Thyroid gland (tissue), 4 donors: Measurements from ENCODE around the gene GRHL1. TPM values are rescaled to one million over a fixed set of nuclear protein-coding genes. Genes with fewer than 3 reads are reported as not detected.

Source experiments
- DNase-seq, 2 donors: peaks; one replicate each; pipeline ENCODE4 v3.0.0-alpha.2; 2019
- H3K27ac ChIP-seq, 3 donors: fragments of 200-600 bp; sonication (generic); 1 replicate in 2 of 3; 2 replicates in 1 of 3; pipeline ENCODE4 v1.5.1; 2016 to 2019; ENCODE audit warnings: mild to moderate bottlenecking in 1 of 3, moderate library complexity in 1 of 3
- H3K27me3 ChIP-seq: fragments of 200-600 bp; sonication (generic); one replicate; pipeline ENCODE4 v1.5.1; 2019
- H3K36me3 ChIP-seq, 2 donors: fragments of 200-600 bp; sonication (generic); one replicate each; pipeline ENCODE4 v1.5.1; 2016 to 2019
- H3K4me1 ChIP-seq, 2 donors: fragments of 200-600 bp; sonication (generic); one replicate each; pipeline ENCODE4 v1.5.1; 2017 to 2019
- H3K4me3 ChIP-seq, 3 donors: fragments of 200-600 bp; sonication (generic); replicated peaks in 1 of 3; 1 replicate in 2 of 3; 2 replicates in 1 of 3; pipeline ENCODE4 v1.5.1; 2016; ENCODE audit warnings: mild to moderate bottlenecking in 1 of 3
- H3K9me3 ChIP-seq: fragments of 200-600 bp; sonication (generic); one replicate; pipeline ENCODE4 v1.5.1; 2017
- POLR2A ChIP-seq, 2 donors: fragments of 450-650 bp; IDR thresholded peaks; one replicate each; pipeline ENCODE4 v1.6.1; 2017; ENCODE audit warnings: antibody characterized with exemption in 2 of 2, mild to moderate bottlenecking in 2 of 2, moderate library complexity in 1 of 2
- WGBS, 2 donors: methylation state at CpG; one replicate each; pipeline ENCODE4 v1.1.5; 2017; 5-methylcytosine and 5-hydroxymethylcytosine counted together
- intact Hi-C: fragments of 100-400 bp; cut with DNase I; formaldehyde crosslinking; loops from one replicate; pipeline ENCODE4 v1.15.1; 2023
- total RNA-seq, 4 donors: library from RNA; depleted of rRNA; stranded (reverse); fragments of >200 nt; gene quantifications; one replicate each; pipeline ENCODE4 v1.2.3, GENCODE V29; 2016
- TF ChIP-seq, protein P1 (sequence below), 6 experiments: fragments of 200-600 bp in 3 of 6; fragments of 450-650 bp in 3 of 6; sonication (generic) in 3 of 6; IDR thresholded peaks; one replicate each; pipeline ENCODE4 v1.5.1; 2016 to 2019; ENCODE audit warnings: antibody characterized with exemption in 6 of 6, mild to moderate bottlenecking in 2 of 6, inconsistent platforms in 1 of 6, moderate library complexity in 1 of 6

Gene GRHL1
- total RNA-seq, 4 donors from 2014 or later = 6.2 to 12.1 (median 8.2) TPM

GRCh38 chr2:10048501-10049171 is 97.1 kb downstream of the GRHL1 start:
- Histone ChIP-seq H3K4me3 (no peak overlapping the region), H3K4me1 (peaks cover 7 to 36% of the 10 kb centered on the region in 2 donors), H3K9me3 (no peaks in the 10 kb centered on the region), H3K36me3 (peaks cover 29 to 40% of the 10 kb centered on the region in 2 donors), H3K27ac (peak overlapping the region in 1 of 3 donors; percentile 24), H3K27me3 (no peaks in the 10 kb centered on the region)
- TF ChIP-seq, protein P1, sequence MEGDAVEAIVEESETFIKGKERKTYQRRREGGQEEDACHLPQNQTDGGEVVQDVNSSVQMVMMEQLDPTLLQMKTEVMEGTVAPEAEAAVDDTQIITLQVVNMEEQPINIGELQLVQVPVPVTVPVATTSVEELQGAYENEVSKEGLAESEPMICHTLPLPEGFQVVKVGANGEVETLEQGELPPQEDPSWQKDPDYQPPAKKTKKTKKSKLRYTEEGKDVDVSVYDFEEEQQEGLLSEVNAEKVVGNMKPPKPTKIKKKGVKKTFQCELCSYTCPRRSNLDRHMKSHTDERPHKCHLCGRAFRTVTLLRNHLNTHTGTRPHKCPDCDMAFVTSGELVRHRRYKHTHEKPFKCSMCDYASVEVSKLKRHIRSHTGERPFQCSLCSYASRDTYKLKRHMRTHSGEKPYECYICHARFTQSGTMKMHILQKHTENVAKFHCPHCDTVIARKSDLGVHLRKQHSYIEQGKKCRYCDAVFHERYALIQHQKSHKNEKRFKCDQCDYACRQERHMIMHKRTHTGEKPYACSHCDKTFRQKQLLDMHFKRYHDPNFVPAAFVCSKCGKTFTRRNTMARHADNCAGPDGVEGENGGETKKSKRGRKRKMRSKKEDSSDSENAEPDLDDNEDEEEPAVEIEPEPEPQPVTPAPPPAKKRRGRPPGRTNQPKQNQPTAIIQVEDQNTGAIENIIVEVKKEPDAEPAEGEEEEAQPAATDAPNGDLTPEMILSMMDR (IDR thresholded peaks at IDR 0.05) = peak; percentile 13 to 79 (median 44)
- no peak for TF ChIP-seq POLR2A (IDR thresholded peaks at IDR 0.05)
- intact Hi-C loops = loop anchor here (5.0 kb wide), 2 partner anchors 61 to 236 kb away; no protein-coding TSS in a partner anchor
- DNase-seq = no peak
- 58 to 59% methylated on average over 9 to 10 of the region's 10 CpGs for WGBS, 2 donors

Other genes with a start within 250 kb of the GRHL1 start
- gene TAF1B, start 108.2 kb upstream of the GRHL1 start, total RNA-seq = 10 to 100 TPM; 18.6 to 33.9 (median 25.8) TPM
- gene KLF11, start 91.9 kb downstream of the GRHL1 start, total RNA-seq = 10 to 100 TPM; 11.2 to 44.2 (median 23.7) TPM
- 10 to 100 TPM in 1 of 4 donors, 1 to 10 TPM in 2, under 1 TPM in 1; 0.59 to 47.2 (median 2.7) TPM for gene CYS1, start 128.7 kb downstream of the GRHL1 start, total RNA-seq
- under 1 TPM in 3 of 4 donors, not detected in 1; 0.27 to 0.83 (median 0.75) TPM for gene RRM2, start 171.0 kb downstream of the GRHL1 start, total RNA-seq